LNCaP clone FGC (cell line): ENCODE measurements around the gene FCAMR.

Source experiments
- DNase-seq: peaks from one replicate; pipeline ENCODE4 v3.0.0-alpha.2; 2011; ENCODE audit warnings: low read depth
- H3K4me3 ChIP-seq: 2 replicates; pipeline ENCODE4 v1.5.1; 2011; ENCODE audit warnings: mild to moderate bottlenecking, low read depth, low read length, control low read depth
- TF ChIP-seq, protein P1 (sequence below): IDR thresholded peaks from 2 replicates; pipeline ENCODE4 v1.5.1; 2012; ENCODE audit warnings: mild to moderate bottlenecking; ENCODE audit not compliant: control insufficient read depth, insufficient read depth; ENCODE audit errors: extremely low read depth

The FCAMR gene

DNA sequence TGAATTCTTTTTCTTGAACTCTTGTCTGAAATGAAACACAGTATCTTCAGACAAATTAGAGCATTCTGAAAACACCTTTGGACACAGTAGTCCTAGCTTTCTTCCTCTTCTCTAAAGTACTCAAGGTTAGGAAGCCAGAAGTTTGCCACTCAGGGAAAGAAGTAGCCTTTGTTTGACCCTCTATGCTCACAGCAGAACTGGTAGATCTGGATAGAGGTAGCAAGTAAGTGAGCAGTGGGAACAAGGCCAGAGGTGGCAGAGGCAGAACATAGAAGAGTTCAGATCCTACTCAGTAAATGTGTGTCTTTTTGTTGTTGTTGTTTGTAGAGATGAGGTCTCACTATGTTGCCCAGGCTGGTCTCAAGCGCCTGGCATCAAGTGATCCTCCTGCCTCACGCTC lies 16.6 kb downstream of the FCAMR start:
- TF ChIP-seq, protein P1, sequence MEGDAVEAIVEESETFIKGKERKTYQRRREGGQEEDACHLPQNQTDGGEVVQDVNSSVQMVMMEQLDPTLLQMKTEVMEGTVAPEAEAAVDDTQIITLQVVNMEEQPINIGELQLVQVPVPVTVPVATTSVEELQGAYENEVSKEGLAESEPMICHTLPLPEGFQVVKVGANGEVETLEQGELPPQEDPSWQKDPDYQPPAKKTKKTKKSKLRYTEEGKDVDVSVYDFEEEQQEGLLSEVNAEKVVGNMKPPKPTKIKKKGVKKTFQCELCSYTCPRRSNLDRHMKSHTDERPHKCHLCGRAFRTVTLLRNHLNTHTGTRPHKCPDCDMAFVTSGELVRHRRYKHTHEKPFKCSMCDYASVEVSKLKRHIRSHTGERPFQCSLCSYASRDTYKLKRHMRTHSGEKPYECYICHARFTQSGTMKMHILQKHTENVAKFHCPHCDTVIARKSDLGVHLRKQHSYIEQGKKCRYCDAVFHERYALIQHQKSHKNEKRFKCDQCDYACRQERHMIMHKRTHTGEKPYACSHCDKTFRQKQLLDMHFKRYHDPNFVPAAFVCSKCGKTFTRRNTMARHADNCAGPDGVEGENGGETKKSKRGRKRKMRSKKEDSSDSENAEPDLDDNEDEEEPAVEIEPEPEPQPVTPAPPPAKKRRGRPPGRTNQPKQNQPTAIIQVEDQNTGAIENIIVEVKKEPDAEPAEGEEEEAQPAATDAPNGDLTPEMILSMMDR: no peak

DNA sequence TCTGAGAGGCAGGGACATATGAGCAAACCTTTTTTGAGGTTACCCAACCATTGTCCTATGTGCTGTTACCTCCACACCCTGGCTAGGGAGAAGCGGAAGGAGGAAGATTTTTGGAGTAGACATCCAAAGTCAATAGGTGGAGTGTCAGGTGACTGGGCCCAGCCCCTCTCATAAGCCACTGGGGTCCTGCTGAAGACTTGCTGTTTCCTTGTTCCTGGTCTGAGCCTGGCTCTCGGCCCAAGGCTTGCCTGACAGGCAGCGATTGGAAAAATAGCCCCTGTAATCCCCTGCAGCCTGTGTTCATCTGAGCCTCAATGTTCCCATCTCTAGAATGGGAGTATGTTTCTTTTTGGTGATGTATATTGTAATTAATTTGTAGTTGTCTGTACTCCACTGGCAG lies 17.1 kb downstream of the FCAMR start:
- peak; percentile 11 for DNase-seq
- TF ChIP-seq, protein P1: no peak
- no peak overlapping the region for H3K4me3 ChIP-seq

More for the DNA sequence above, 16.6 kb downstream of the FCAMR start:
- no peak overlapping the region for H3K4me3 ChIP-seq
- DNase-seq: peak; percentile 62

DNA sequence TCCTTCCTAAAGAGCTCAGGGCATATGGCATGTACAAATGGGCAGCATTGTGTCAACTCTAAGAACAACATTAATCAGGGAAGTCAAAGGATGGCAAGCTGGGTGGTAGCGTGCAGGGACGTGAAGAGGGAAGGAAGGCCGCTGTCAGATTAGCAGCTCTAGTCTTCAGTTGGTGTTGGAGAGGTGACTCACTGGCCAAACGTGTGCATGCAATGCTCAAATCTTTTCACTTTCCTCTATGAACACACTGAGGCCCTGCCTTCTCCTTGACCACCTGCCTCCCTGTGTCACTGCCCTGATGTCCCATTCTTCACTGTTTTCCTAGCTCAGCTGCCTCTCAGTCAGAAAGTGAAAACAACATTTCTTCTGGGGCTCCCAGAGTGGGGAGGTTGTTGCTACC lies 18.1 kb downstream of the FCAMR start:
- no peak for DNase-seq
- H3K4me3 ChIP-seq: no peak overlapping the region
- TF ChIP-seq, protein P1: no peak

DNA sequence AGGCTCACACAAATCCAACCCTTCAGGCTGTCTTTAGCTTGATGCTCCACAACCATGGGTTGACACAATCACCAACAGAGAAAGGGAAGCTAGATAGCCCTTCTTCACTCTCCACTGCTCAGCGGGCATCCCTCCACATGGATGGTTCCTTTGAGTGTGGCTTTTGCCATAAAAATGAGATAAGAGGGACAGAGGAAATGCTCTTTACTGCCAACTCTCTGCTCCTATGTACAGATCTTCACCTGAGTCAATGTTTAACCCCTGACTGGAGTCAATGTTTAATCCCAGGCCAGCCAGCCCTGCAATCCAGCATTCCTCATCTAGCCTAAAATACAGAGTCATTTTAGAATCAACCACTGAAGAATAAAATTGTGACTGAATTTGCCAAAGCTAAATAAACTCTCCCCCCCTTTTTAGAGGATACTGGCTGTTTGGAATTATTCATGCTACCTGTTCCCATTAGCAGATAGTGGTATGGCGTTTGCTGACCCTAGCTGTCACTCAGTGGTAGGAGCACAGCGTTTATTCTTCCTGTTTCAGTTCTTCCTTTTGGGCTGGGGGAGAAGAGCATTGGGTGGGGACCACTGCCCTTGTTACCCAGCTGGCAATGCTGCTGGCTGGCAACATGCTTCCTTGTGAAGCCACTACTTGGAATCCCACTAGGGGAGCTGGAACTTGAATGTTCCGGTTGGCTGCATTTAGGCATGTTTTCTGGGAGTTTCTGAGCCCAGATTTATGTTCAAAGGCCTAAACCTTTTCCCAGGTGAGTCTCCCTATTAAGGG lies 18.8 kb downstream of the FCAMR start:
- DNase-seq: no peak
- no peak overlapping the region for H3K4me3 ChIP-seq
- TF ChIP-seq, protein P1: no peak

DNA sequence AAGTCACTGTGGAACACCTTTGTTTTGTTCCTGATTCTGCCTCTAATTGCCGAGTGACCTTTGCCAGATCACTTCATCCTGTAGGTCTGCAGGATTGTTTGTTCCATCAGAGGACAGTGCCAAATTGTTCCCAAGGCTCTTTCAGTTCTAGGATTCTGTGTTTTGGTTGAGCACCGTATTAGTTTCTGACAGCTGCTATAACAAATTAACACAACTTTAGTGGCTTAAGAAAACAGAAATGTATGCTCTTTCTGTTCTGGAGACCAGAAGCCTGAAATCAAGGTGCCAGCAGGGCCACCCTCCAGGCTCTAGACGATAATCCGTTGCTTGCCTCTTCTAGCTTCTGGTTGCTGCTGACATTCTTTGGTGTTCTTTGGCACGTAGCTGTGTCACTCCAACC lies 20.6 kb downstream of the FCAMR start:
- H3K4me3 ChIP-seq: no peak overlapping the region
- TF ChIP-seq, protein P1: no peak
- DNase-seq: no peak

DNA sequence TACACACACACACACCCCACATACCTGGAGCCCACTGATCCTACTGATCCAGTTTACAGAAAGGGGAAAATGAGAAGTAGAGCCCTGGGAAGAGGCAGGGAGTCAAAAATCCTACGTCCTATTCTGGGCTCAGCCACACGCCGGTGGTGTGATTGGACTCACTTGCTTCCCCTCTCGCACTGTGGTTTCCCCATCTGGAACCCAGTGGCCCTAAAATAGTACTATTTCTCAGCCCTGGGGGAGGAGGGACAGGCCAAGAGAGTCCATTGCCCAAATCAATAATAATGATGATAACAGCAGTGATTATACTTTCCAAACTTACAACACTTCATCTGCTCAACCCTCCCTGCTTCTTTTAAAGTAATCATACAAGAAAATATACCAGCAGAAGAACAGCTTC lies 21.1 kb downstream of the FCAMR start:
- TF ChIP-seq, protein P1: no peak
- DNase-seq: no peak
- no peak overlapping the region for H3K4me3 ChIP-seq

DNA sequence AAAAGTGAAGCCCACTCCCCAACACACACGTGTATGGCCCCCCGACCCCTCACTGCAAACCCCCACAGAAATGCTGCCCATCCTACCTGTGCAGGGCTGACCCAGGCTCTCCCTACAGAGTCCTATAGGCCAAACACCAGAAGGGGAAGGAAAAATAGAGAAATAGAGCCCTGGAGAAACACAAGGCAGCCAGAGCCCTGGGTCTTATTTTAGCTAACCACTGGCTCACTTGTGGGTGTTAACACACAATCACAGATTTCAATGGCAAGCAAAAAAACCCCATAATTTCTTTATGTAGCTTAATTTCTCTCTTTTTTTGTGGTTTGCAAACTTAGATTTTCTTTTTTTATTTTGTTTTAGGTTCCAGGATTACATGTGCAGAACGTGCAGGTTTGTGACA lies 23.0 kb downstream of the FCAMR start:
- H3K4me3 ChIP-seq: no peak overlapping the region
- DNase-seq: no peak
- TF ChIP-seq, protein P1: no peak
